HEK293T (cell line): ENCODE data around the gene ZNF772.
"Not testable (repeated sequence)": the region's sequence is repeated elsewhere in the genome, so short reads cannot be mapped to it uniquely, and the experiment has no call there.

Experiments
- HDGF ChIP-seq: fragments of 450-650 bp; IDR thresholded peaks from 2 replicates; pipeline ENCODE4 v1.6.1; 2017; ENCODE audit warnings: antibody characterized with exemption, borderline replicate concordance
- L3MBTL2 ChIP-seq: fragments of 450-650 bp; conservative IDR thresholded peaks from 2 replicates; pipeline ENCODE4 v1.6.1; 2016; ENCODE audit warnings: mild to moderate bottlenecking
- LEF1 ChIP-seq: fragments of 450-650 bp; IDR thresholded peaks from 2 replicates; pipeline ENCODE4 v1.6.1; 2017; ENCODE audit warnings: mild to moderate bottlenecking, borderline replicate concordance
- SUZ12 ChIP-seq: fragments of 450-650 bp; IDR thresholded peaks from 2 replicates; pipeline ENCODE4 v1.6.1; 2016; ENCODE audit warnings: mild to moderate bottlenecking

GRCh38 chr19:57499680-57500395 is 22.5 kb upstream of the ZNF772 start, which contains the start of gene ZNF773:
- TF ChIP-seq LEF1, HDGF, SUZ12: not testable (repeated sequence)
- peak; percentile 62 for TF ChIP-seq L3MBTL2
